HG03442 (cell line): Measurements from ENCODE around the gene PPP4R3B.
A peak's percentile ranks its signal among the peaks of the same experiment; 100 is the strongest.

ENCODE experiments used
- ATAC-seq: cut with Tn5 transposase; IDR thresholded peaks from one replicate; pipeline ENCODE4 v1.9.1; 2021; ENCODE audit warnings: mild to moderate bottlenecking, moderate library complexity; ENCODE audit not compliant: unreplicated experiment

The PPP4R3B gene

GRCh38 chr2:55617175-55618024 is at the start of gene PPP4R3B:
Gene PPP4R3B, minus strand, starts transcription at chr2:55617622. Its CDS starts 337 bp downstream, at chr2:55617285.
- ATAC-seq: peak; percentile 84

DNA sequence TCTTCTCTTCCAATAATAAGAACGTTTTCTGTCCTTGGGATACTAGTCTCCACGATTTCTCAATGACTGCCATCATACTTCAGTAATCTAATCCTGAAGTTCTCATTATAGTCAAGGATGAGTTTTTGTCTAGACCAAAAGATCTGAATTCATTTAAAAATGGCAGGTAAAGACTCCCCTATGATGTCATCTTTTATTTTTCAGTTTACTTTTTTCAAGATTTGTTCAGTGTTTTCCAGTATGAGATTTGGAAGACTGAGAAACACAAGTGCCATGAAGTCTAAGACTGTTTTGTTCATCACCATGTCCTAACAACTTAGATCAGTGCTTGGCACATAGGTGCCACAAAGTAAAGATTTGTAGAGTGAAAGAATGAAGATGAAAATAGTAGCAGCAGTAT is 35.8 kb upstream of the PPP4R3B start:
- no peak for ATAC-seq

GRCh38 chr2:55649211-55649610 is 31.8 kb upstream of the PPP4R3B start:
- no peak for ATAC-seq

DNA sequence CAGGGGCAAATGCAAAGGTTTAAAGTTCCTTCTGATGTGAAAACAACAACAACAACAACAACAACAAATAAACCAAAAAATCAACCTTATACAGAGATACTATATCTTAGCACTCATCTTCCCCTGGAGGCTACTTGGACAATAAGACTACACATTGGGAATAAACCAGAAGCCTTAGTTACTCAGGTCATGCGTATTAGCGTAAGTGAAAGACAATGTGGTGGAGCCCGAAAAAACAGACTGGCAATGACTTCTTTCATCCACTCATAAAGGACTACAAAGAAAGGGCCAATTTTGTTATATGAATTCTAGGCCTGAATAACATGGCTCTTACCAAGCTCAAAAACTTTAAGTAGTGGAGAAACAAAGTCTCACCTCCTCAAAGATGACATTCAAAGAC is 19.4 kb upstream of the PPP4R3B start:
- ATAC-seq: no peak

GRCh38 chr2:55628931-55629330 is 11.5 kb upstream of the PPP4R3B start:
- ATAC-seq: no peak

DNA sequence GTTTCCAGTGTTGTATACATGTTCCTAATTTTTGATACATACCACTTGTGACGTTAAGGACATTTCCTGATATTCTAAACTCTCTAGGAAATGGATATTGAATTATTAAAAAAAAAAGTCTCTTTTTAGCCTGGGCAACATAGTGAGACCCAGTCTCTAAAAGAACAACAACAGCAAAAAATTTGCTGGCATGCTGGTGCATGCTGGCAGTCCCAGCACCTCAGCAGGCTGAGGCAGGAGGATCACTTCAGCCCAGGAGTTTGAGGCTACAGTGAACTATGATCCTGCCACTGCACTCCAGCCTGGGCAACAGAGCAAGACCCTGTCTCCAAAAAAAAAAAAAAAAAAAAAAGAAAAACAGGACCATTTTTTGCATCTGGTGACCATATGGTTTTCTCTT is 10.5 kb upstream of the PPP4R3B start:
- no peak for ATAC-seq

- no peak for ATAC-seq
Measured at GRCh38 chr2:55621802-55622201, 4.4 kb upstream of the PPP4R3B start.

GRCh38 chr2:55620123-55620779 is 2.8 kb upstream of the PPP4R3B start:
- ATAC-seq: no peak

DNA sequence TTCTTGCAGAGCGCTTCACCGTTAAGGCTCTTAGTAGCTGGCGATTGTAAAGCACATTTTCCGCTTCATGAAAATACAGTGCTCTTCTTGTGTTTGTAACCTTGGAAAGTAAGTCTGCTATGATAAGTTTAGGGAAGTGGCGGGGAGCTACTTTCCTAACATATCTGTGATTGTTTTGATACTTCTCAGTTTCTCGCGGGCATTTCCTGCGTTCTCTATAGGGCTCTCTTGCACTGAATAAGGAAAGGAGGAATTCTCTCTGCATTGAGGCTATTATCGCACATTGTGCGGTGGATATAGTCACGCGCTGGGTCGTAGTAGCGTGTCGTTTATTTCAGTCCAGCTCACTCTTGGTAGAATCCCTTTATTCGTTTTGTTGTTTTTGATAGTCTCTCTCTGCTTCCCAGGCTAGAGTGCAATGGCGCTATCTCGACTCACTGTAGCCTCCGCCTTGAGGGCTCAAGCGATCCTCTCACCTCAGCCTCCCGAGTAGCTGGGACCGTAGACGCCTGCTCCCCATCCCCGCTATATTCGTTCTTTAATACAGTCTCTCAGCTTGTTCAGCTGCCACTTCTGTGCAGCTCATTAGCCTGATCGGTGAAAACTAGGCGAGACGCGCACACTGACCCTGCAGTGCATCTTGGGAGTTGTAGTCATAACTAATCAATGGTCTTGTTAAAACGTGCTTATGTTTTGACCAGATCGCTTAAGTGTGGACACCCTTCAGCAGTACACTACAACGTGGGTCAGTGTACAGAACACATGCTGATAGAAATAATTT is 1.0 kb upstream of the PPP4R3B start:
- peak; percentile 31 for ATAC-seq

GRCh38 chr2:55618025-55618274 is 528 bp upstream of the PPP4R3B start:
- ATAC-seq: no peak

DNA sequence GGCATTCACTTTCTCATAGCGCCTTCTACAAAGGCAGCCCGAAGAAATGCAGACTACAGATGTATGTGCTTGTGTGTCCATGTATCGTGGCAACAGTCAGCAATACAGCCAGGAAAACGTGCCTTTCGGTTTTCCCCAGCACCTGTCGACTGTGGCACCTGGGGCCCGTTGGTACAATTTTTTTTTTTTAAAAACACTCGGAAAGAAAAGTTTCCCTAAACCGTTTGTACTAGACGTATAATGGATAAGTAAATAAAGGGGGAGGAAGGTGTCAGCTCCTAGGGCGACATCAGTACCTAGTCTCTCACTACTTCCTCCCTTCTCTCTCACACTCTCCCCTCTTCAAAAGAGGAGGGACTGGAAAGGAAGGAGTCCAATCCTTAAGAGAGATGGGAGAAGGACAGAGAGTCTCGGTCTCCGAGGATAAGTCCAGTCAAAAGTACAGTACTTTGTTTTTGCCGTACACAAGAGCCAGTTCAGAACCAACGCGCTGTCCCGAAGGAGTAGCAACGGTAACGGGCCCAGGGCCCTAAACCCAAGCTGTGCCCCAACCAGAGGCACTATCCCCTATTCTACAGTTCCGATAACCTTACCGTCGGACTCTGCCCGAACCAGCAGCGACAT is 759 bp downstream of the PPP4R3B start:
- peak; percentile 12 for ATAC-seq

- ATAC-seq: no peak
Measured at GRCh38 chr2:55611997-55612396, 5.4 kb downstream of the PPP4R3B start.

DNA sequence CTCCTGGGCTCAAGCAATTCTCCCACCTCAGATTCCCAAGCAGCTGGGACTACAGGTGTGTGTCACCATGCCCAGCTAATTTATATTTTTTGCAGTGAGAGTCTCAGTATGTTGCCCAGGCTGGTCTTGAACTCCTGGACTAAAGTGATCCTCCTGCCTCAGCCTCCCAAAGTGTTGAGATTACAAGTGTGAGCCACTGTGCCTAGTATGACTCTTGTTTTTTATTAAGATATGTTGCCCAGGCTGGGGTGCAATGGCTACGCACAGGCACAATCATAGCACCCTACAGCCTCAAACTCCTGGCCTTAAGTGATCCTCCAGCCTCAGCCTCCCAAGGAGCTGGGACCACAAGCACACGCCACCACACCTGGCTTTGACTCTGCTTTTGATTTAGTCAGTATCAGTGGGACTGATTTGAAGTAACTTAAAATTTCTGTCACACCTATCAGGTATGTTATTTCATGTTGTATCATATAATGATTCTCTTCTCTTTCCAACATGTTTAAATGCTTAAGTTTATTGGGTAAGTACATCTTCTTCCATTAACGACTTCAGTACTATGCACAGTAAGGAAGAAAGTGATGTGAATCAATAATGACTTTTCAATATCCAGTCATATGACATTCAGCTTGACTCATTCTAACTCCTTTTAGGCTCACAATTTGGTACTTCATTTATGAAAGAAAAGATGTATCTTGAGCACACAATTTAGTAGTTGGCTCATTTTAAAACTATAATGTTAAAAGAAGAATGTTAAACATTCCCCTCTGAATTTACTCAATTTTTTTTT is 6.3 kb downstream of the PPP4R3B start:
- ATAC-seq: no peak

GRCh38 chr2:55609938-55610578 is 7.4 kb downstream of the PPP4R3B start:
- ATAC-seq: no peak

- ATAC-seq: no peak
Measured at GRCh38 chr2:55609193-55609794, 8.1 kb downstream of the PPP4R3B start.

- ATAC-seq: no peak
Measured at GRCh38 chr2:55607717-55608116, 9.7 kb downstream of the PPP4R3B start.

GRCh38 chr2:55604027-55604565 is 13.3 kb downstream of the PPP4R3B start:
- no peak for ATAC-seq

DNA sequence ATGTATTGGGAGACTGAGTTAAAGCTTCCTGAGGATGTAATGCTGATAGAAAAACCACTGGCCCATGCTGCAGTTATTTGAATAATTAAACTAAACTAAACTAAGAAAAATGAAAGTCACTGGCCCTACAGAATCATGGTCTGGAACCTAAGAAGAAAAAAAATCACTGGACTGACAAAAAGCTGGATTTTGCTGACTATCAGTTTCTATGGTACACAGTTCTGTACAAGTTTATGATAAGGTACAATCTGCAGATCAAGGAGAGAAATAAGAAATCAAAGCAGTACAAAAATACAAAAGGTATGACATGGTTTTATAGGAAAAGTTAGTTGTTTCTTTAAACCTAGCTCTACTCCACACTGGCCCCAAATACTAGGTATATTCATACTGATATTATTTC is 15.6 kb downstream of the PPP4R3B start:
- no peak for ATAC-seq

DNA sequence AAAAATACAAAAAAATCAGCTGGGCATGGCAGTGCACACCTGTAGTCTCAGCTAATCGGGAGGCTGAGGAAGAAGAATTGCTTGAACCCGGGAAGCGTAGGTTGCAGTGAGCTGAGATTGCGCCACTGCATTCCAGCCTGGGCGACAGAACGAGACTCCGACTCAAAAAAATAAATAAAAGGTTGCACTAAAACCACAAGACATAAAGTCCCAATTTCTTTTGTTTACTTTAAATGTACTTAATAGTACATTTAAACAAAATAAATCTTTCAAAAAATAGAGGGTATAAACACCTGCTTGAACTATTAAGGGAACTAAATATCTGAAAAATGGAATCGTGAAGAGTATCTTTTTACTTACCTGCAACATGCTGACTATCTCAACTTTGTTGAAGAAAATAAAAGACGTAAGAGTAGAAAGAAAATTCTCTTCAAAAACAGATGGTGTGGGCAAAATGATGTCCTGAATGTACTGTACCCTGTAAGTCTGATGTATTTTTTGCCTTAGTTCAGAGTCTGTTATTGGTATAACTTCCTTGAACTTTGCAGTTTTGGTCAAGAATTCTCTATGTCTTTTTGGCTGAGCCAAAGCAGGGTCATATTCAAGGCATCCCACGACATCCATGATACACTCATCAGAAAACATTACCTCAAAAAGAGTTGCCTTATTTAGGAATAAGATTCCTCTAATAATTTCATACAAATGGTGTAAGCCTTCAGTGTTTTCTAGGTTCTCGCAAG is 19.2 kb downstream of the PPP4R3B start:
- no peak for ATAC-seq
